OCI-LY1 (cell line): ENCODE results near the gene MGAT3.

Source experiments
- EZH2 ChIP-seq: fragments of 200-600 bp; sonication (generic), shearing (Covaris generic); IDR thresholded peaks from 2 replicates; pipeline ENCODE4 v1.8.0; 2017; ENCODE audit warnings: borderline replicate concordance, mixed run types, mild to moderate bottlenecking, antibody characterized with exemption, low read length, moderate library complexity, mixed read lengths
- TF ChIP-seq, protein P1 (sequence below): fragments of 200-600 bp; sonication (generic), shearing (Covaris generic); IDR thresholded peaks from 2 replicates; pipeline ENCODE4 v1.5.1; 2017; ENCODE audit warnings: mild to moderate bottlenecking, antibody characterized with exemption, low read length, moderate library complexity, mixed read lengths

DNA sequence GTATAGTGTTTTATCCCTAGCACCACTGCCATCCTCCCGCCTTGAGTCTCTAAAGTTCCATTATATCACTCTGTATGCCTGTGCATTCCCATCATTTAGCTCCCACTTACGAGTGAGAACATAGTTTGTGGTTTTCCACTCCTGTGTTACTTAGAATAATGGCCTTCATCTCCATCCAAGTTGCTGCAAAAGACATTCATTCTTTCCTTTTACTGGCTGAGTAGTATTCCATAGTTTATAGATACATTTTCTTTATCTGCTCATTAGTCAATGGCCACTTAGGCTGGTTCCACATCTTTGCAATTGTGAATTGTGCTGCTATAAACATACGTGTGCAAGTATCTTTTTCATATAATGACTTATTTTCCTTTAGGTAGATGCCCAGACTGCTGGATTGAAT, 32.8 kb upstream of the MGAT3 start:
- no peak for TF ChIP-seq EZH2
- TF ChIP-seq, protein P1, sequence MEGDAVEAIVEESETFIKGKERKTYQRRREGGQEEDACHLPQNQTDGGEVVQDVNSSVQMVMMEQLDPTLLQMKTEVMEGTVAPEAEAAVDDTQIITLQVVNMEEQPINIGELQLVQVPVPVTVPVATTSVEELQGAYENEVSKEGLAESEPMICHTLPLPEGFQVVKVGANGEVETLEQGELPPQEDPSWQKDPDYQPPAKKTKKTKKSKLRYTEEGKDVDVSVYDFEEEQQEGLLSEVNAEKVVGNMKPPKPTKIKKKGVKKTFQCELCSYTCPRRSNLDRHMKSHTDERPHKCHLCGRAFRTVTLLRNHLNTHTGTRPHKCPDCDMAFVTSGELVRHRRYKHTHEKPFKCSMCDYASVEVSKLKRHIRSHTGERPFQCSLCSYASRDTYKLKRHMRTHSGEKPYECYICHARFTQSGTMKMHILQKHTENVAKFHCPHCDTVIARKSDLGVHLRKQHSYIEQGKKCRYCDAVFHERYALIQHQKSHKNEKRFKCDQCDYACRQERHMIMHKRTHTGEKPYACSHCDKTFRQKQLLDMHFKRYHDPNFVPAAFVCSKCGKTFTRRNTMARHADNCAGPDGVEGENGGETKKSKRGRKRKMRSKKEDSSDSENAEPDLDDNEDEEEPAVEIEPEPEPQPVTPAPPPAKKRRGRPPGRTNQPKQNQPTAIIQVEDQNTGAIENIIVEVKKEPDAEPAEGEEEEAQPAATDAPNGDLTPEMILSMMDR: no peak
